HepG2 (cell line): ENCODE measurements around the gene IRF4.

Experiments used
- EP300 ChIP-seq, 3 experiments: sonication (generic) in 1 of 3; formaldehyde crosslinking in 1 of 3; IDR thresholded peaks; 2 replicates each; pipeline versions ENCODE4 v1.5.1 to v1.6.1; 2011 to 2020; ENCODE audit warnings: low read depth in 2 of 3, low read length in 2 of 3, borderline replicate concordance in 1 of 3, improper control_type of control experiment in 1 of 3, mild to moderate bottlenecking in 1 of 3, missing genetic modification reagents in 1 of 3, moderate library complexity in 1 of 3
- ETV6 ChIP-seq: sonication (generic); formaldehyde crosslinking; conservative IDR thresholded peaks from 2 replicates; pipeline ENCODE4 v1.4.0; 2020; ENCODE audit warnings: missing genetic modification reagents
- MYC ChIP-seq: sonication (generic); formaldehyde crosslinking; IDR thresholded peaks from 2 replicates; pipeline ENCODE4 v1.9.0; 2021; ENCODE audit warnings: missing genetic modification reagents, borderline replicate concordance
- POLR2A ChIP-seq, 2 experiments: IDR thresholded peaks; 2 replicates each; pipeline ENCODE4 v1.6.1; 2011; ENCODE audit warnings: low read depth in 2 of 2, low read length in 2 of 2, mild to moderate bottlenecking in 1 of 2, moderate library complexity in 1 of 2; ENCODE audit not compliant: insufficient read depth in 1 of 2
- RAD21 ChIP-seq: fragments of 450-650 bp; formaldehyde crosslinking; IDR thresholded peaks from 2 replicates; pipeline ENCODE4 v1.5.0; 2020; ENCODE audit warnings: mild to moderate bottlenecking
- SALL1 ChIP-seq: sonication (generic); formaldehyde crosslinking; IDR thresholded peaks from 2 replicates; pipeline ENCODE4 v1.8.0; 2022; ENCODE audit warnings: mild to moderate bottlenecking, missing genetic modification reagents
- U2AF2 ChIP-seq: fragments of 200-400 bp; formaldehyde crosslinking; IDR thresholded peaks from 2 replicates; pipeline ENCODE4 v1.6.1; 2017; ENCODE audit warnings: low read depth, mild to moderate bottlenecking, low read length
- ZBTB33 ChIP-seq: sonication (generic); formaldehyde crosslinking; IDR thresholded peaks from 2 replicates; pipeline ENCODE4 v1.4.0; 2020; ENCODE audit warnings: missing genetic modification reagents
- ZNF138 ChIP-seq: sonication (generic); formaldehyde crosslinking; IDR thresholded peaks from 2 replicates; pipeline ENCODE4 v1.5.0; 2020; ENCODE audit warnings: mild to moderate bottlenecking, low read depth, missing genetic modification reagents
- ZNF350 ChIP-seq: sonication (generic); formaldehyde crosslinking; IDR thresholded peaks from 2 replicates; pipeline ENCODE4 v1.4.0; 2020; ENCODE audit warnings: mild to moderate bottlenecking, low read depth, missing genetic modification reagents, borderline replicate concordance
- ZNF547 ChIP-seq: sonication (generic); formaldehyde crosslinking; IDR thresholded peaks from 2 replicates; pipeline ENCODE4 v1.5.1; 2020; ENCODE audit warnings: mild to moderate bottlenecking, missing genetic modification reagents
- ZNF558 ChIP-seq: sonication (generic); formaldehyde crosslinking; IDR thresholded peaks from 2 replicates; pipeline ENCODE4 v1.9.0; 2022; ENCODE audit warnings: mild to moderate bottlenecking, missing genetic modification reagents, borderline replicate concordance
- ZNF670 ChIP-seq: sonication (generic); formaldehyde crosslinking; IDR thresholded peaks from 2 replicates; pipeline ENCODE4 v1.8.0; 2022; ENCODE audit warnings: mild to moderate bottlenecking, missing genetic modification reagents, borderline replicate concordance
- TF ChIP-seq, protein P1 (sequence below): sonication (generic); formaldehyde crosslinking; IDR thresholded peaks from 2 replicates; pipeline ENCODE4 v1.5.0; 2020; ENCODE audit warnings: mild to moderate bottlenecking, missing genetic modification reagents, moderate library complexity

DNA sequence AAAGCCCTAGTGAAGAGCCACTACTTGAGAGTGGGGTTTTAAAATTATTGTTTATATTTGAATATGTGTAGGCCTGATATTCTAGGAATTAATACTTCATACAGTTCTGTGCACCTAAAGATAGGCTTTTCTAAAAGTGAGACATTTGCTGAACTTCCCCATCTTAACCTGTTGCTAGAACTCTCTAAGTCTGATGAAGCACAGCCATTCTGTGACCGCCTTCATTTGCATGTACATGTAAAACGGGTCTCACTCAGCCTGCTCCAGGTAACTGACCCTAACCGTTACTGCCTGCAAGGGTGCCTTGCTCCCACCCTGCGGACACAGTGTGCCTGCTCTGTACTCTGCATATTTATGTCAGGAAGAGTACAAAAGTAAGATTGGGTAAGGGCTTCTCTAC is 44.3 kb upstream of the IRF4 start:
- TF ChIP-seq, protein P1, sequence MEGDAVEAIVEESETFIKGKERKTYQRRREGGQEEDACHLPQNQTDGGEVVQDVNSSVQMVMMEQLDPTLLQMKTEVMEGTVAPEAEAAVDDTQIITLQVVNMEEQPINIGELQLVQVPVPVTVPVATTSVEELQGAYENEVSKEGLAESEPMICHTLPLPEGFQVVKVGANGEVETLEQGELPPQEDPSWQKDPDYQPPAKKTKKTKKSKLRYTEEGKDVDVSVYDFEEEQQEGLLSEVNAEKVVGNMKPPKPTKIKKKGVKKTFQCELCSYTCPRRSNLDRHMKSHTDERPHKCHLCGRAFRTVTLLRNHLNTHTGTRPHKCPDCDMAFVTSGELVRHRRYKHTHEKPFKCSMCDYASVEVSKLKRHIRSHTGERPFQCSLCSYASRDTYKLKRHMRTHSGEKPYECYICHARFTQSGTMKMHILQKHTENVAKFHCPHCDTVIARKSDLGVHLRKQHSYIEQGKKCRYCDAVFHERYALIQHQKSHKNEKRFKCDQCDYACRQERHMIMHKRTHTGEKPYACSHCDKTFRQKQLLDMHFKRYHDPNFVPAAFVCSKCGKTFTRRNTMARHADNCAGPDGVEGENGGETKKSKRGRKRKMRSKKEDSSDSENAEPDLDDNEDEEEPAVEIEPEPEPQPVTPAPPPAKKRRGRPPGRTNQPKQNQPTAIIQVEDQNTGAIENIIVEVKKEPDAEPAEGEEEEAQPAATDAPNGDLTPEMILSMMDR (CRISPR knock-in tag) = no peak
- TF ChIP-seq U2AF2 (no peak), ZBTB33 (no peak), ETV6 (CRISPR knock-in tag) (no peak), SALL1 (no peak), EP300 (IDR thresholded peaks at IDR 0.05; ENCODE audit: low read depth in 2 of 2, low read length in 2 of 2) (no peak), EP300 (CRISPR knock-in tag; IDR thresholded peaks at IDR 0.05; ENCODE audit: borderline replicate concordance) (no peak), ZNF558 (CRISPR knock-in tag) (no peak), MYC (CRISPR knock-in tag) (no peak), ZNF138 (CRISPR knock-in tag) (no peak), ZNF547 (CRISPR knock-in tag) (no peak), POLR2A (IDR thresholded peaks at IDR 0.05; ENCODE audit: insufficient read depth in 1 of 2, low read depth in 2 of 2, low read length in 2 of 2) (no peak), ZNF350 (CRISPR knock-in tag) (no peak), ZNF670 (CRISPR knock-in tag) (no peak), RAD21 (CRISPR knock-in tag) (no peak)
